ENCODE data around the gene MAP4K4.

The MAP4K4 gene

DNA sequence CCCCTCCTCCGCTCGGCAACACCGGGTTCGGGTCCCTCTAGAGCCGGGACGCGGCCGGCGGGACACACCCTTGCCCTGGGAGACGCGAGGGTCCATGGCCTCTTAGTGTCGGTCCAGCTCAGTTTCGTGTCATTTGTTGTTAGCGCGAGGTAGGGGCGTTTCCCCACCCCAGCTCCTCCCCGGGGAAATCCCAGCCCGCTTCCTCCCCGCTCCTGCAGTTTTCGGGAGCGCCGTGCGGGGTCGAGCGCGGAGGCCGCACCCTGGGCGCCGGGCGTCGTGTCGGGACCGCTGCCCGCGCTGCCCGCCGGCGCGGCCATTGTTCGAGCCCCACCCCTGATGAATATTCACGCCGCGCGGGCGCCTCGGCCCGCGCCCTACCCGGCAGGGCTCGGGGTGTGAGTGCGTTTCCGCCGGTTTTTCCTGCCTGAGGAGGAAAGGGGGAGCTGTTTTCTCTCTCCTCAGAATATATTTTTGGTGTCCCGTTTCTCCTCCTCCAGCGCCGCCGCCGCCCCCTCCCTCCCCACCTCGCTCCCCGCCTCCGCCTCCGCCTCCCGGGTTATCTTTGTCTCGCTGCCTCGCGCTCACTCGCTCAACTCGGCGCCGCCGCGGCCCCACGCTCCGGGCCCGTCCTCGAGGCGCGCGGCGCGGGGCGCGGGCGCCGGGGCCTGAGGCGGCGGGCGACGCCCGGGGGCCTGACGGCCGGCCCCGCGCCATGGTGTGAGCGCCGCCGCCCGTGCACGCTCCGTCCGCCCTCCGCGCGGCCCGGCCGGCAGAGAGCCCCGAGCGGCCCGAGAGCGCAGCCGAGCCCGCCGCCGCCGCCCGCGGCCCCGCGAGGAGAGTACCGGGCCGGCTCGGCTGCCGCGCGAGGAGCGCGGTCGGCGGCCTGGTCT lies at the start of gene MAP4K4:
MAP4K4 (plus strand) TSS at position 584 of the 890 bp plus-strand sequence. CDS start 374 bp downstream, outside the sequence.
- peak; percentile 55 for DNase-seq (ENCODE audit: low read depth)

DNA sequence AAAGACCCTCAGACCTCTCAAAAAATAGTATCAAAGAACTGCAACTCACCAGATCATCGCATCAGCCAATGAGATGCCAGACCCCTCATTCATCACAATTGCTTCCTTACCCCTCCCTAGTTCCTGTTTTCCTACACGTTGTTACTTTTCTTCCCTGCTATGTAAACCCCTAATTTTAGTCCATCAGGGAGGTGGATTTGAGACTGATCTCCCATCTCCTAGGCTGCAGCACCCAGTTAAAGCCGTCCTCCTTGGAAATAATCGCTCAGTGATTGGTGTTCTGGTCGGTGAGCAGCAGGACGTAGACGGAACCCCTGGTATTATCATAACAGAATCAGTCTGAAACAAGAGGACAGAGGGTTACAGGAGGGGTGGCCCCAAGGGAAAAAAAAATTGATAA lies 44.0 kb upstream of the MAP4K4 start:
- no peak for DNase-seq (ENCODE audit: low read depth)

DNA sequence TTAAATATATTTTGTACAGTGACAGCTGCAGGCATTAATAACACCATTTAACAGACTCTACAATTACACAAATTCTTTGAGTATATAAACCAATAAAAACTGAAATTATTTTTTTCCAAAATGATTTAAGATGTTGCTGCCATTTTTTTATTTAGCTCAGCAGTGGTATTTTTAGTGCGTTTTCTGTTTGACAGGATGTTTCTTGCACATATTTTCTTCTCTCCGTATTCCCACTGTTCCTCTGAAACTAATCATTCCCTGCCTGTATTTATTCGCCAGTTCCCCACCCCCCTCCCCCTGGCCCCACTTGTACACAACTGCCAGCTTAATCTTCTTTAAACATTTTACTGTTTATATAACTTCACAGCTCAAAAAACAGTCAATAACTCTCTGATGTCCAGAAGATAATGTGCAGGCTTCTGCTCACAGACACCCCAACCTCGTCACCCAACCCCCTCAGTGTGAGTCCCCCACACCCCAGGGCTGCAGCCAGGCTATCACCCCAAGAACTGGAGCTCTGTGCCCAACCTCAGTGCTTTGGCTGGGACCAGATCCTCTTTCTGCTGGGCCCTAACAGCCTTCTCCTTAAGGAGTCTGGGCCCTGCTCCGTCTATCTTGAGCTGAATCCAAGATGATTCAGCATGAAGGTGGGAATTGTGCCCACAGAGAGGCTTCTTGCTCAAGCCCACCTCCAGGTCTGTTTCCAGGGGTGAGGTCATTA lies 41.6 kb upstream of the MAP4K4 start:
- DNase-seq (ENCODE audit: low read depth): no peak

DNA sequence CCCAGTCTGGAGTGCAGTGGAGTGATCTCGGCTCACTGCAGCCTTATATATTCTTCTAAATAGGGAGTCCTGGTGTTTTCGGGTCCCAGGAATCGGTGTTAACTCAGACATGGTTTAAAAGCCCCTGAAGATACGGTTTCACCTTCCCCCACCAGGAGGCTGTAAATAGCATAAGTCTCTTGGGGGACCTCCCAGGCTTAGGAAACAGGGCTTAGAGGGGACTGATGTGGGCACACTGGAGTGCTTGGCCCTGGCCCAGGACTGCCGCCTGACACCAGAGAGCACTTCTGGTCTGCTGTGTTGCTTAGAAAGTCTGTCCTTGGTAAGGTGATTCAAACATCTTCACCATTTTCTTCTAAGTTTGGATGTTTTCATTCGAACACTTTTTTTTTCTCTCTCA lies 39.7 kb upstream of the MAP4K4 start:
- DNase-seq (ENCODE audit: low read depth): no peak

DNA sequence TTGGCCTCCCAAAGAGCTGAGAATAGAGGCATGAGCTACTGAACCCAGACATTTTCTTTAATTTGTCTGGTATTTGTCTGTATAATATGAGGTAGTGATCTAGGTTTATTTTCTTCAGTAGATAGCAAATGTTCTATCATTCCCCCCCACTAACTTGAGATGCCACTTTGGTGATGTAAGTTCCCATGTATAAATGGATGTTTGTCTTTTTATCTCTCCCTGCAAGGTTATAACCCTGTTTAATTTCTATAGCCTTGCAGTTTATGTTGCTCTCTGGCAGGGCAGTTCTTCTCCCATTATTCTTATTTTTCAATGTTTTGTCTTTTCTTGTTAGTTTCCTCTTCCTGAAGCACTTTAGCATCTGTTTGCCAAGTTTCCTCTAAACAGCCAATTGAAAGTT lies 39.1 kb upstream of the MAP4K4 start:
- DNase-seq (ENCODE audit: low read depth): no peak

DNA sequence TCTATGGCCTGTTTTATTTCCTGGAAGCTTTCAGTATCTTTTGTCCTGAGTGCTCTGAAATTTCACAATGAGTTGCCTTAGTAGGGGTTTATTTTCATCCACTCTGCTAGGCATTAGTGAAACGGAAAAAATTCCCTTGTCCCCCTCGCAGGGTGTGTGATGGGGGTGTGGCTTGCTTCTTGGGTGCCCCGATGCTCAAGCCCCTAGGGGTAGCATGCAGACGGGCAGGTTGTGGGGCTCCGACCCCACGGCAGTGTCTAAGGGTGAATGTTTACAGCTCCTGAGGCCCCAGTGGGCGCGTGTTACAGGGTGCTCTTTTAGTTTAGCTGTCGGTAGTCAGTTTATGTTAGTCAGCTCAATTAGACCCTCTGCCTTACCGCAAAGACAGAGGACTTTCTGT lies 32.2 kb upstream of the MAP4K4 start:
- DNase-seq (ENCODE audit: low read depth): no peak

DNA sequence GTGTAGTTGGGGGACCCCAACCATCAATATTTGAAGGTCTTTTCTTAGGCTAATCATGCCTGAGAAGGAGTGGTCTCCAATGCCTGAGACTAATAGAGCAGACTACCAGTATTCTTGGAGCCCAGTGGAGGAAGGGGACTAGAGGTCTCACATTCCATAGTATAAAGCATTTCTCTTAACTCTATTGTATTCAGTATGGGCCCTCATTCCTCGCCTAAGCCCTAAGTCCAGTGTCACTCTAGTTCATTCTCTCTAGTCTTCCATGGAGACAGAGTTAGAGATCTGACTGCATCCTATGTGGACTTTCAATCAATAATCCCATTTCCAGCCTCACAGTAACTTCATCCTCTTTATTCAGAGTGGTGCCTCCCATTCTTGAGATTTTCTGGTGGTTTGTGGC lies 29.7 kb upstream of the MAP4K4 start:
- no peak for DNase-seq (ENCODE audit: low read depth)

DNA sequence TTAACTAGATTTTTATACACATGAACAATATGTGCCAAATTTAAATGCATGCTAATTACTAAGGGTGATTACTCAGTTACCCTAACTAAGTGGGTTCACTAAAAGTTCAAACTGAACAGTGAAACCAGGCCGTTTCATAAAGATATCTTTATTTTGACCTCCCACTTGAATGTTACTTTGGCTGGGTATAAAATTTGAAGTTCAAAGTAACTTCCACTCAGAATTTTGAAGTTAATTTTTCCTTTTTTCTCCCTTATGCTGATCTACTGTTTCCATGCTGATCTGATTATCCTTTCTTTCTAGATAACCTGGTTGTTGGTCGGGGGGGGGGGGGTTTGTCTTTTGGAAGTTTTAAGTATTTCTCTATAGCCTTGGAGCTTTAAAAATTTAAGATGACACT lies 25.5 kb upstream of the MAP4K4 start:
- DNase-seq (ENCODE audit: low read depth): no peak

DNA sequence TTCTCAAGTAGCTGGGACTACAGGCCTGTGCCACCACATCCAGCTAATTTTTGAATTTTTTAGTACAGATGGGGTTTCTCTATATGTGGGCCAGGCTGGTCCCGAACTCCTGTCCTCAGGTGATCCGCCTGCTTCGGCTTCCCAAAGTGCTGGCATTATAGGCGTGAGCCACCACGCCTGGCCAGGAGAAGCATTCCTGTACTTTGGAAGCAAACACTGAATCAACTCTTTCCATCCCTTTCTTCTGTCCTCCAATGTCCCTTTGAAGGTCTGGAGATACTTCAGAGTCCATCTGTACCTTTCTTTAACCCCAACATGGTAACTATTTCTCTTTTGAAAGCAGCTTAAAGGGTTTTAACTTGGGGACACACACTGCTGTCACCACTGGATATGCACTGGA lies 23.6 kb upstream of the MAP4K4 start:
- no peak for DNase-seq (ENCODE audit: low read depth)

DNA sequence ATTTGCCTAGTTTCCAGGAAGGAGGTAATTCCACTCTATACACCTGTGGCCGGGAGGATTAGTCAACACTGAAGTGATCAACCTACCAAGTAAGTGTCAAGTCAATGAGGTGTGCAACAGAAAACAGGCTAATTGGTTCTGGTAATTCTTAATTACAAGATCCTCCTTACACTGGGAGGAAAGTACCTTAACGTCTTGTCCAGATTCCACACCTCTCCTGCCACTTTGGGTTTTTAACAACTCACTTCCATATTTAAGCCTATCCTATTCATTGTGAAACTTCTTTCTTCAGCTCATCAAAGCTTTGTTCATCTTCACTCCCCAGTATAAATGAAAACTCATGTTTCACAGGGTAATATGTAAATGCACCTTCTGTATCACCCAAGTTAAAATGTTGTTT lies 22.0 kb upstream of the MAP4K4 start:
- DNase-seq (ENCODE audit: low read depth): no peak

DNA sequence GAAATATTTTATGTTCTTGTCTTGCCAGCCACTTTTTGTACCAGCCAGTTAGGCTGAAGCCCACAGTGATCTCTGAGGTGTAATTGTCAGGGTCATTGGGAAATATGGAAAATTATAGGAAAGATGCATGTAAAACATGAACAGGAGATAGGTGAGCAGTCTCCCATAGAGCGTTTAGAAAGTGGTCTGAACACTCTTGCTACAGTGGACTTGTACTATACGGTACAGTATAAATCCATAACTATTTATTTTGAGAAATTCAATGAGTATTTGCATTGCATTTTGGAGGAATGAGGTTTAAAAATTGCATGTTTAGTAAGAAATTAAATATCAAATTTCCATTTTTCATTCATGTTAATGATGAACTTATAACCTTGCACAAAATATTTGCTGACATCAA lies 20.8 kb upstream of the MAP4K4 start:
- DNase-seq (ENCODE audit: low read depth): no peak

DNA sequence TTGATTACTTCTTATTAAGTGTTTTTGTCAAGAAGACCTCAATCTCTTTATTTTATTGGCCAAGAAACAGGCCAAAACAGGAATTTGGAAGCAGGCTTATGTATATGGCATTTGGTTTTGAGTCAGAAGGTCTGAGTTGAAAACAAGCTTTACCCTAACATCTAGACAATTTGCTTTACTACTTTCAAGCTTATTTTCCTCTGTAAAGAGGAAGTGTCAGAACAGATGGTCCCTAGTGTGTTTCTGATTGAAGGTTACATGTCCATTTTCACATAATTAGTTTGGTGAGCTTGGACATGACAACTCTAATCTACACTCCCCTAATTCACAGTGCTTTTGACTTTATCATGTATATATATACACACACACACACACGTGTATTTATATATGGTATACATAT lies 19.8 kb upstream of the MAP4K4 start:
- DNase-seq (ENCODE audit: low read depth): no peak

DNA sequence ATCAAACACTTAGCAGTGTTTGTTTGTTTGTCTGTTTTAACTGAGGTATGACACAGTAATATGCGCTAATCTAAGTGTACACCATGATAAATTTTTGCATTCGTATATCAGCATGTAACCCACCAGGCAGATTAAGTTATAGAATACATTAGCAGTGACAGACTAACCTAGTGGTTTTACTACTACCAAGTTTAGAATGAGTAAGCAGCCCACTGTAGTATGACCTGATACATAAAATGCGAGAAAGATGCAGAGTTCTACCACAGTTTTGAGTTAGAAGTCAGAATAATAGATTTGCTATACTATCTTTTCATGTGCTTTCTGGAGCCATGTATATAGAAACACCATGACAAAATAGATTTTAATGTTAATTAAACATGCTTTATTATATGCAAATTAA lies 19.1 kb upstream of the MAP4K4 start:
- DNase-seq (ENCODE audit: low read depth): no peak

DNA sequence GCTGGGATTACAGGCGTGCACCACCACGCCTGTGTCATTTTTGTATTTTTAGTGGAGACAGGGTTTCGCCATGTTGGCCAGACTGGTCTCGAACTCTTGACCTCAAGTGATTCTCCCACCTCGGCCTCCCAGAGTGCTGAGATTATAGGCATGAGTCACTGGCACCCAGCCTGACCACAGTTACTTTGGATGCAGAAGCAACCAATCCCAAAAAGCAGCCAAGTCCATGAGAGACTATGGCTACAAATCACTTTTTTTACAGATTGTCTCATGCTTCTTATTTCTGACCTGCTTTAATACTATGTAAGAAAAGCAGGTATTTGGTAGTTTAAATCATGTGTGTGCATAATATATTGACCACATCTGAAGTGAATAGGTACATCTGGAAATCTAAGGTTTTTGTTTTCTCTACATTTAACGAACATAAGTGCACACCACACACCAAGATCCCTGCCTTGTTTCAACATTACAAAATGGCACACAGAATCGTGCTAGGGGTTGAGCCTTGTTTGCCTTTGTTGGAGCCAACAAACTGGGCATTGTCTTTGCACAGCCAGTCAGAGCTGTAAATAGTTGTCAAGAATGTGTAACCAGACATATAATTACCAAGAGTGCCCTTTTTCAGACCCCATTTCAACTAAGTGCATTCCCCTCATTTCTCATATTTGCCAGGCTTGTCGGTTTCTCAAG lies 18.3 kb upstream of the MAP4K4 start:
- no peak for DNase-seq (ENCODE audit: low read depth)

DNA sequence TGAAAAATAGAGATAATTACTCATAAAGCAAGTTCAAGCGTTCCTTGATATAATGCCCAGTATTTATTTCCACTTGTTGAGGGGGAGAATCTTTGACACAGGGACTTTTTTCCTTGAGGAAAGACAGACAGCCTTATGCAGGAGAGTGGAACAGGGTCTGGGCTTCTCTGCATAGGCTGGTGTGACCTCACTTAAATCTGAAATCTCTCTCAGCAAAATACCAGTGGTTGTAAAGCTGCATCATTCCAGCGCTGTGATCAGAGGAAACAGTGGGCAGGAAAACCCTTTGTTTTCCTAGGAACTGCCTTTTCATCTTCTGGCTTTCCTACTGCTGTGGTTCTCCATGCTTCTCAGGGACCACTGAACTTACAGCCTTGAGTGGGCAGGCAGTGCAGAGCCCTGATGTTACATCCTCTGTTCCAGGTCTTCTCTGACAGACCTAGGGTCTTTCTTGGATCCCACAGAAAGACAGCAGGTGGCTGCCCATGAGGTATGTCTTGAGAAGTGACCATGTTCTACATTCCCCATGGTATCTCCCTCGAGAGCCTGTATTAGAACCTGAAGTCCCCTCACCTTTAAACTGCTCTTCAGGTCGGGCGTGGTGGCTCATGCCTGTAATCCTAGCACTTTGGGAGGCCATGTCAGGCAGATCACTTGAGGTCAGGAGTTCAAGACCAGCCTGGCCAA lies 17.6 kb upstream of the MAP4K4 start:
- no peak for DNase-seq (ENCODE audit: low read depth)

DNA sequence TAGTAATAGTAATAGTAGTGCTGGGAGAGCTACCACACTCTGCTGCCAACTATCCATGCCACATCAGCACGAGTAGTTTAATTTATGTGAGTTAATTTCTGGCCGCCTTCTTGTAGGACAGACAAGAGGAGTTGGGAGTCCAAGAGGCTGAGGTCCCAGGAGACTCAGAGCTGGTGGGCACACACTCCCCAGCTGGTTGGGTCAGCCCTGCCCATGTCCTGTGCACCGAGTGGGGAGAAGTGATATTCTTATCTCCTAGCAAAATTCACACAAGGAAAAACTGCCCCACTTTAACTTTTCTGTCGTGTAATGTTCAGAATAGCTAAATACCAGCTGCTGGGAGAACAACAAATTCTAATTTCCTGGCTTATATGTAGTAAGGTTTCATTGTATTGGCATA lies 15.2 kb upstream of the MAP4K4 start:
- no peak for DNase-seq (ENCODE audit: low read depth)

DNA sequence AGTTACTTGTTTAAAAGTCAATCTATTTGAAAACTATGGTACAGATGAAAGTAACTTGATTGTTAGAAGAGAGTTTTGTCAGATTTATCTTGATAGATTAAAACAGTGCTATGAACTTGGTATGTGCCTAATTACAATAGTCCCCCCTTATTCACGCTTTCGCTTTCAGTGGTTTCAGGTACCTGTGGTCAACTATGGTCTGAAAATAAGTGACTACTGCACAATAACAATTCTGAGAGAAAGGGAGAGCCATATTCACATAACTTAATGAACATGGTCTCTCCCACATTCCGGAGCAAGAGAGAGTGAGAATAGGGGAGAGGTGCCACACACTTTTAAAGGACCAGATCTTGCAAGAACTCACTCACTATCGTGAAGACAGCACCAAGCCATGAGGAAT lies 13.2 kb upstream of the MAP4K4 start:
- no peak for DNase-seq (ENCODE audit: low read depth)

DNA sequence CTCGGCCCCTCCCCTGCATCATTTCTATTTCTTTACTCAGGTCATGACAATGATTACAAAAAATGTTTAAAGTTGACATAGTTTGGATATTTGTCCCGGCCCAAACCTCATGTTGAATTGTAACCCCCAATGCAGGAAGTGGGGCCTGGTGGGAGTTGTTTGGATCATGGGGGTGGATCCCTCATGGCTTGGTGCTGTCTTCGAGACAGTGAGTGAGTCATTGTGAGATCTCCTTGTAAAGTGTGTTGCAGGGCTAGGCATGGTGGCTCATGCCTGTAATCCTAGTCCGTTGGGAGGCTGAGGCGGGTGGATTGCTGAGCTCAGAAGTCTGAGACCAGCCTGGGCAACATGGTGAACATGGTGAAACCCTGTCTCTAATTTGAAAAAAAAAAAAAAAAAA lies 9.2 kb upstream of the MAP4K4 start:
- no peak for DNase-seq (ENCODE audit: low read depth)

DNA sequence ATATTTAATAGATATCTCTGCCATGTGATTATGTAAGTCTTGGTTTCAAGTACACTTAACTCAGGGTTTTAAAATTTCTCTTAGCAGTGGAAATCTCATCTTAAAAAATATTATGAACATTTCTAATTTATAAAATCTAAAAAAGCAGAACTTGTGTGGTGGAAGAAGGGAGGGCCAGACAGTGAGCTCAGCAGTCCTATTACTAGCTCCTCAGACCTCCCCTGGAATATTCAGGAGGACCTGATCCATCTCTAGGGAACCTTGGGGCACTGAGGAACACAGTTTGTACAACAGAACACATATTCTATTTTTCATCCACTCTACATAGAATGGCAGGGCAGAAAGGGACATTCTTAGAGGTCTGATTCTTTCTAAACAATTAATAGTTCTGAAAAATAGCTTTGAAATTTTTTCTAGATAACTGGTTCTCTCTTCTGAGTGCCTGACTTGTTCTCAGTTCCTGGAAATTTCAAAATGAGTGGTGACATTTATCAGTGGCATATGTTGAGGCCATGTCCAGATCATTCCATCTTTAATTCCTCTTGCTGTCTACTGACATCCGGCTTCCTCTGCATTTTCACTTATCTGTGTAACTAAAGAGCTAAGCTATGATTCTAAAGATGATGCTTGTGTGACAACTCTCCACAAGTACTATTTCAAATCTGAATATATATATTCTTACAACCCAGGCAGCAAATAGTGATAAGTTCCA lies 8.2 kb upstream of the MAP4K4 start:
- DNase-seq (ENCODE audit: low read depth): no peak

DNA sequence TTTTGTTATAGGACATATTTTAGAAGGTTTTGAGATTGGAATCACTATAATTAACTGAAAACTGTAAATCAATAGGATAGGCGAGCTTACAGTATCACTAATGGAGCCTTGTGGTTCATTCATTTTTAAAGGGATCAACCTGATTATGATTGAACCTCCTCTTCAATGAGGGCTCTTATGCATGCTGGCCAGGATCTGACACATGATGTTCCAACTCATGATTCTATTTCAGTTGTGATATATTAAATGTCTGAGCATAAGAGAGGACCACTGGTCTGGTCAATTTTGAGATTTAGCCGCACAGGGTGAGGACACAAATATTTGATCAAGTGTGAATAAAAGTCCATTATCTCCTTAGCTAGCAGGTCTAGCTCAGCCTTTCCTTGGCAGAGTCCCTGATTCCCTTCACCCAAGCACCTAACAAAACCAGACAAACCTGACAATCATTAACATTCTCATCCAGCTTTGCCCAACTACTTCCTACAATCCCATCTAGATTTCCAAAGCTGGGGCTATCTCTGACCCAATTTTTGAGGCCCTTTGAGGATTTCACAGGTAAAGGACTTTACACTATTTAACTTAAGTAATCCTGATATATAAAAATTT lies 6.9 kb upstream of the MAP4K4 start:
- DNase-seq (ENCODE audit: low read depth): no peak

DNA sequence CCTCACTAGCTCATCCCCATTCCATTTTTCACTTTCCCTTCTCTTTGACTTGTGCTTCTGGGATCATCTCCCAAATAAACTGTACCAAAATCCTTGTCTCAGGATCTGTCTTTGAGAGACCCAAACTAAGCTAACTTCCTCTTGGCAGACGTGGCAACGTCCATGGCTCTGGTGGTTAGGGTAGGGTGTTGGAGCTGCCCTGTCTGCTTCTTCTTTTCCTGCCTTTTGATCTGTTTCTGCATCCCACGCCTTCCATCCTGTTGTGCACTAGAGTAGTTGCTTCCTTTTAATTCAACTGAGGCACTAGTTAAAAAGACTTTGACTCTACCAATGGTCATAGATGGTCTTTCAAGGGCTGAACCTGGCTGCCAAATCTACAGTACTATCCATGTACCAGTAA lies 5.5 kb upstream of the MAP4K4 start:
- no peak for DNase-seq (ENCODE audit: low read depth)

All from activated gamma-delta T cell treated with anti-CD3 and anti-CD28 coated beads, Interleukin-2, amount 50 U/mL, for 16 hours (primary cell).